ENCODE results near the gene GAB1. TPM values are rescaled to one million over a fixed set of nuclear protein-coding genes. Genes with fewer than 3 reads are reported as not detected.

GAB1 gene
- total and polyA plus RNA-seq, 2 of the 13 experiments (the other 11 are each of a cell fraction or from before 2014, with no cell fraction given), result 8.7 to 14.7 TPM

- TF ChIP-seq TRIM22 (IDR thresholded peaks at IDR 0.05) (no peak), ZNF619 (CRISPR knock-in tag; IDR thresholded peaks at IDR 0.05) (0 out of 2 replicates have a peak, but pooled peaks have one; percentile 43), ZNF20 (CRISPR knock-in tag; IDR thresholded peaks at IDR 0.05) (no peak), FOXO1 (CRISPR knock-in tag; IDR thresholded peaks at IDR 0.05) (no peak; the same call in 1 of the 2 replicates), ATF7-NPFF (CRISPR knock-in tag; IDR thresholded peaks at IDR 0.05; ENCODE audit: low read depth) (peak; percentile 38; the same call in 1 of the 2 replicates), ZNF629 (CRISPR knock-in tag; conservative IDR thresholded peaks at IDR 0.05) (no peak), ZNF784 (CRISPR knock-in tag; IDR thresholded peaks at IDR 0.05; ENCODE audit: borderline replicate concordance) (no peak), BRF2 (CRISPR knock-in tag; IDR thresholded peaks at IDR 0.05) (0 out of 2 replicates have a peak, but pooled peaks have one; percentile 72), ZNF652 (CRISPR knock-in tag; IDR thresholded peaks at IDR 0.05; ENCODE audit: borderline replicate concordance, low read depth) (no peak), MEIS2 (CRISPR knock-in tag; IDR thresholded peaks at IDR 0.05) (no peak), ZNF33A (CRISPR knock-in tag; IDR thresholded peaks at IDR 0.05; ENCODE audit: borderline replicate concordance) (peak; percentile 40; the same call in 1 of the 2 replicates), ZSCAN21 (CRISPR knock-in tag; IDR thresholded peaks at IDR 0.05; ENCODE audit: borderline replicate concordance) (no peak), SNAI1 (CRISPR knock-in tag; IDR thresholded peaks at IDR 0.05; ENCODE audit: borderline replicate concordance) (no peak), ZNF275 (CRISPR knock-in tag; IDR thresholded peaks at IDR 0.05; ENCODE audit: borderline replicate concordance) (0 out of 2 replicates have a peak, but pooled peaks have one; percentile 32), ZNF362 (CRISPR knock-in tag; IDR thresholded peaks at IDR 0.05; ENCODE audit: borderline replicate concordance) (no peak), ZMYM3 (CRISPR knock-in tag; IDR thresholded peaks at IDR 0.05) (no peak; the same call in 1 of the 2 replicates), USF2 (IDR thresholded peaks at IDR 0.05; ENCODE audit: low read depth, low read length) (no peak), USF2 (CRISPR knock-in tag; IDR thresholded peaks at IDR 0.05; ENCODE audit: borderline replicate concordance) (no peak; the same call in 1 of the 2 replicates), KAT2B (IDR thresholded peaks at IDR 0.05; ENCODE audit: borderline replicate concordance, low read depth, low read length) (no peak), ZSCAN29 (CRISPR knock-in tag; conservative IDR thresholded peaks at IDR 0.05) (no peak; the same call in 1 of the 2 replicates), ZNF225 (CRISPR knock-in tag; IDR thresholded peaks at IDR 0.05) (peak; percentile 72; the same call in 1 of the 2 replicates)
These were observed 496 bp upstream of the GAB1 start (continued) for GRCh38 chr4:143335979-143336780.
